A673 (cell line): ENCODE data around the gene IAH1.

Experiments used
- EZH2 ChIP-seq: fragments of 200-600 bp; sonication (generic); IDR thresholded peaks from 2 replicates; pipeline ENCODE4 v1.6.1; 2017; ENCODE audit warnings: borderline replicate concordance, low read depth, mild to moderate bottlenecking, mixed read lengths, antibody characterized with exemption, low read length; ENCODE audit not compliant: poor library complexity, severe bottlenecking
- TF ChIP-seq, protein P1 (sequence below): fragments of 300-800, 200-600 bp; sonication (generic); conservative IDR thresholded peaks from 2 replicates; pipeline ENCODE4 v1.5.1; 2017; ENCODE audit warnings: low read depth, mild to moderate bottlenecking, antibody characterized with exemption, low read length, moderate library complexity, mixed read lengths

DNA sequence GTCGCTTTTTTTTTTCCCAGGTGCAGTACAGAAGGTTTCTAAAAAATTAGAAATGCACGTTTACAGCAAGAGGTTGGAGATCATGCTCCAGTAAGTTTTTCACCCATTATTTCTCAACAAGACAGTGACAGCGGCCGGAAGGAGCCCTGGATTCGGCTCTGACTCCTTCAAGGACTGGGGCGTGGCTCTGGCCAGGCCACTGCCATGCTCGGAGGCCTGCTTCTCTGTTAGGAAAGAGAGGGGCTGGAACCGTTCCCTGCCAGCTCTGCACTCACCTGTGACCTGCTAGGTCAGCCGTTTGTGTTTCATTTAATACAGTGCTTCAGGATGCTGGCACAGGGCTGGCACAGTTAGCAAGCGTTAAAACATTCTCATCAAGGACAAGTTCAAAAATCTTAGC, 6.7 kb upstream of the IAH1 start:
- TF ChIP-seq, protein P1, sequence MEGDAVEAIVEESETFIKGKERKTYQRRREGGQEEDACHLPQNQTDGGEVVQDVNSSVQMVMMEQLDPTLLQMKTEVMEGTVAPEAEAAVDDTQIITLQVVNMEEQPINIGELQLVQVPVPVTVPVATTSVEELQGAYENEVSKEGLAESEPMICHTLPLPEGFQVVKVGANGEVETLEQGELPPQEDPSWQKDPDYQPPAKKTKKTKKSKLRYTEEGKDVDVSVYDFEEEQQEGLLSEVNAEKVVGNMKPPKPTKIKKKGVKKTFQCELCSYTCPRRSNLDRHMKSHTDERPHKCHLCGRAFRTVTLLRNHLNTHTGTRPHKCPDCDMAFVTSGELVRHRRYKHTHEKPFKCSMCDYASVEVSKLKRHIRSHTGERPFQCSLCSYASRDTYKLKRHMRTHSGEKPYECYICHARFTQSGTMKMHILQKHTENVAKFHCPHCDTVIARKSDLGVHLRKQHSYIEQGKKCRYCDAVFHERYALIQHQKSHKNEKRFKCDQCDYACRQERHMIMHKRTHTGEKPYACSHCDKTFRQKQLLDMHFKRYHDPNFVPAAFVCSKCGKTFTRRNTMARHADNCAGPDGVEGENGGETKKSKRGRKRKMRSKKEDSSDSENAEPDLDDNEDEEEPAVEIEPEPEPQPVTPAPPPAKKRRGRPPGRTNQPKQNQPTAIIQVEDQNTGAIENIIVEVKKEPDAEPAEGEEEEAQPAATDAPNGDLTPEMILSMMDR = no peak
- no peak for TF ChIP-seq EZH2
